ENCODE results near the gene PIP4K2A.

GRCh38 chr10:22556774-22557173, 157.6 kb downstream of the PIP4K2A start:
- TF ChIP-seq POLR2A (IDR thresholded peaks at IDR 0.05): no peak
- no peak for TF ChIP-seq CTCF (IDR thresholded peaks at IDR 0.05)
